Measurements from ENCODE around the gene PSD2.

Gene PSD2

DNA sequence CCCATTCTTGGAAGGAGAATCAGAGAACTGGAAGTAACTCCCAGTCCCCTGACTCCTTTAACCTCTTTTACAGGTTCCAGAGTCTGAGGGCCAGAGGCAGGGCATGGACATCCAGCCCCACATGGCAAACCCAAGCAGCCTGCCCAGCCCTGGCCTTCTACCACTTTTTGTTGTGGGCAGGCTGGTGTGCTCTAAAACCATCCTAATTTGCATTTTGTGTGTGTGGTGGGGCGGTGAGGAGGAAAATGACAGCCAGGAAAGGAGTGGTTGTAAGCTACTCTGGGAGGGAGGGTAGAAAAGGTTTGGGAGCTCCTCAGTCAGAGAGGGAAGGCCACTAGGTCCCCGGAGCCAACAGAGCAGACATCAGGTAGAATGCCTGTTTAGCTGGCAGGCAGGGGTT lies 90.6 kb downstream of the PSD2 start:
- TF ChIP-seq POLR2A (IDR thresholded peaks at IDR 0.05; ENCODE audit: low read depth, low read length) (no peak), SPI1 (IDR thresholded peaks at IDR 0.05; ENCODE audit: low read depth, low read length) (no peak), PAX5 (IDR thresholded peaks at IDR 0.05; ENCODE audit: insufficient read depth, low read length, severe bottlenecking) (no peak), TAF1 (IDR thresholded peaks at IDR 0.05; ENCODE audit: low read depth, low read length) (no peak), POU2F2 (IDR thresholded peaks at IDR 0.05; ENCODE audit: low read depth, low read length) (no peak), POLR2AphosphoS5 (IDR thresholded peaks at IDR 0.05; ENCODE audit: low read depth, low read length) (no peak)
- FAIRE-seq (no peak), DNase-seq (ENCODE audit: insufficient read length, low spot score) (no peak)

DNA sequence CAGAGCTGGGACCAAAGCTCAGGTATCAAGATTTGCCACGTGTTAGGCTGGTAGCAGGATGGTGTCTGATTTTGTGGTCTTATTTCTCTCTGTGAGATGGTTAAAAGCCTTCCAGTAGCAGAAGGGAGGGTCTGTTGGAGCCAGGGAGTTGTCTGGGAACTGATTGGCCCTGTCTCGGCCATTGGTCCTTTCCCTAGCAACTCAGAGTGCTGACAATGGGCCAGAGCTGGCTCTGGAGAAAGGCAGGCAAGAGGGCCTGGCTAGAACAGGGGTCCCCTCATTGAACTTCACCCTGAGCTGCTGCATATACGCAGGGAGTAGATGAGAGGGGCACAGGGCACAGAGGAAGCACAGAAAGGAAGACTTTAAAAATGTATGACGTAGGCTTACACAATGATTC lies 92.8 kb downstream of the PSD2 start:
- DNase-seq (ENCODE audit: insufficient read length, low spot score) = no peak
- no peak for TF ChIP-seq POLR2A (IDR thresholded peaks at IDR 0.05; ENCODE audit: low read depth, low read length)
- TF ChIP-seq POU2F2 (IDR thresholded peaks at IDR 0.05; ENCODE audit: low read depth, low read length) = no peak
- TF ChIP-seq PAX5 (IDR thresholded peaks at IDR 0.05; ENCODE audit: insufficient read depth, low read length, severe bottlenecking) = no peak
- TF ChIP-seq TAF1 (IDR thresholded peaks at IDR 0.05; ENCODE audit: low read depth, low read length) = no peak
- no peak for TF ChIP-seq SPI1 (IDR thresholded peaks at IDR 0.05; ENCODE audit: low read depth, low read length)
- no peak for TF ChIP-seq POLR2AphosphoS5 (IDR thresholded peaks at IDR 0.05; ENCODE audit: low read depth, low read length)
- FAIRE-seq = no peak

DNA sequence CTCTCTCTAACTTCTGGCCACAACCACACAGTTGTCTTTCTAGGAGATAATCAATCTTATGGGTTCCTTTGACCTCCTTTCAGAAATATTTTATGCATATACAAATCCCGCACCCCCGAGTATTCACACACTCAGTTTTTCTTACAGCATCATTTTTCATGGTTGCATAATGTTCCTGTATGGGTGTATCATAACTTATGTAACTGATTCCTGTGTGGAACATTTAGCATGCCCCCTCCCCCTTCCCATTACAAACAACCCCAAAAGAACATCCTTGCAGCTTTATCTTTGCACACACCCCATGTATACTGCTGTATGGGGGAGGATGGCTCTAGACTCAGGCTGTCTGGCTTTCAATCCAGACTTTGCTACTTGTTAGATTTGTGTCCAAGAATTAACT lies 93.8 kb downstream of the PSD2 start:
- FAIRE-seq = no peak
- no peak for TF ChIP-seq POLR2AphosphoS5 (IDR thresholded peaks at IDR 0.05; ENCODE audit: low read depth, low read length)
- TF ChIP-seq POLR2A (IDR thresholded peaks at IDR 0.05; ENCODE audit: low read depth, low read length) = no peak
- TF ChIP-seq PAX5 (IDR thresholded peaks at IDR 0.05; ENCODE audit: insufficient read depth, low read length, severe bottlenecking) = no peak
- TF ChIP-seq TAF1 (IDR thresholded peaks at IDR 0.05; ENCODE audit: low read depth, low read length) = no peak
- no peak for TF ChIP-seq SPI1 (IDR thresholded peaks at IDR 0.05; ENCODE audit: low read depth, low read length)
- no peak for TF ChIP-seq POU2F2 (IDR thresholded peaks at IDR 0.05; ENCODE audit: low read depth, low read length)
- DNase-seq (ENCODE audit: insufficient read length, low spot score) = no peak

DNA sequence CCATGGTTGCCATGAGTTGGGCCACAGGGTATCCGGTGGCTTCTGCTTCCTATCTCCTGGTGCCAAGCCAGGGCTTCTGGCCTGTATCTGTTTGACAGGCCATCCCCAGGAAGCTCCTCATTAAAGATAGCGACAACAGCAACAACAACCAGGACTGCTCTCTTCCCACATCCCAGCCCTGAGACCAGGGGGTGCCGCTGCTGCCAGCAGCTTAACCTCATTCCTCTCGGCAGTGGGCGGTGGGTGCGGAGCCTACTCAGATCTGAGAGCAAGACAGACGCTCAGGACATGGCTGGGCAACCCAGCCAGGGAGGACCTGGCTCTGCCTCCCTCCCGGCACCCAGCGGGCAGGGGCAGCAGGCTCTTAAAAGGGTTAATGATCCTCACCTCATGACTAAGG lies 98.3 kb downstream of the PSD2 start:
- TF ChIP-seq TAF1 (IDR thresholded peaks at IDR 0.05; ENCODE audit: low read depth, low read length) = no peak
- no peak for TF ChIP-seq POU2F2 (IDR thresholded peaks at IDR 0.05; ENCODE audit: low read depth, low read length)
- TF ChIP-seq POLR2A (IDR thresholded peaks at IDR 0.05; ENCODE audit: low read depth, low read length) = no peak
- no peak for TF ChIP-seq SPI1 (IDR thresholded peaks at IDR 0.05; ENCODE audit: low read depth, low read length)
- TF ChIP-seq POLR2AphosphoS5 (IDR thresholded peaks at IDR 0.05; ENCODE audit: low read depth, low read length) = no peak
- TF ChIP-seq PAX5 (IDR thresholded peaks at IDR 0.05; ENCODE audit: insufficient read depth, low read length, severe bottlenecking) = no peak
- FAIRE-seq (no peak), DNase-seq (ENCODE audit: insufficient read length, low spot score) (no peak)
